SK-N-SH (cell line): Measurements from ENCODE around the gene CAMK2D. TPM values are rescaled to one million over a fixed set of nuclear protein-coding genes. Genes with fewer than 3 reads are reported as not detected.

Experiments used
- ELF1 ChIP-seq: IDR thresholded peaks from 2 replicates; pipeline ENCODE4 v1.4.0; 2012
- EP300 ChIP-seq, 2 experiments: IDR thresholded peaks; 2 replicates each; pipeline versions ENCODE4 v1.4.0 to v1.6.1; 2012; ENCODE audit warnings: borderline replicate concordance in 1 of 2, low read depth in 1 of 2, low read length in 1 of 2
- FOSL2 ChIP-seq: IDR thresholded peaks from 2 replicates; pipeline ENCODE4 v1.4.0; 2012; ENCODE audit warnings: low read depth, mild to moderate bottlenecking, moderate library complexity, borderline replicate concordance
- POLR2AphosphoS5 ChIP-seq: IDR thresholded peaks from 2 replicates; pipeline ENCODE4 v1.6.1; 2012; ENCODE audit warnings: low read depth, low read length
- RAD21 ChIP-seq: IDR thresholded peaks from 2 replicates; pipeline ENCODE4 v1.6.1; 2012; ENCODE audit warnings: mild to moderate bottlenecking, low read length
- REST ChIP-seq: IDR thresholded peaks from 2 replicates; pipeline ENCODE4 v1.6.1; 2012; ENCODE audit warnings: mild to moderate bottlenecking, low read depth, low read length, moderate library complexity
- RFX5 ChIP-seq: IDR thresholded peaks from 2 replicates; pipeline ENCODE4 v1.6.1; 2012; ENCODE audit warnings: mild to moderate bottlenecking, improper control_type of control experiment, low read length
- RXRA ChIP-seq: IDR thresholded peaks from 2 replicates; pipeline ENCODE4 v1.4.0; 2012; ENCODE audit warnings: low read depth, mild to moderate bottlenecking, borderline replicate concordance
- SIN3A ChIP-seq: IDR thresholded peaks from 2 replicates; pipeline ENCODE4 v1.6.1; 2012; ENCODE audit warnings: low read depth, mild to moderate bottlenecking, low read length, moderate library complexity, borderline replicate concordance
- SMC3 ChIP-seq: IDR thresholded peaks from 2 replicates; pipeline ENCODE4 v1.6.1; 2012; ENCODE audit warnings: low read depth, low read length, improper control_type of control experiment
- TAF1 ChIP-seq: IDR thresholded peaks from 2 replicates; pipeline ENCODE4 v1.6.1; 2012; ENCODE audit warnings: low read depth, mild to moderate bottlenecking, low read length, moderate library complexity, borderline replicate concordance
- TEAD4 ChIP-seq: IDR thresholded peaks from 2 replicates; pipeline ENCODE4 v1.4.0; 2012; ENCODE audit warnings: mild to moderate bottlenecking, borderline replicate concordance; ENCODE audit not compliant: insufficient read depth
- YY1 ChIP-seq: IDR thresholded peaks from 2 replicates; pipeline ENCODE4 v1.4.0; 2012; ENCODE audit warnings: low read depth, mild to moderate bottlenecking
- polyA plus RNA-seq, 3 experiments: library from polyadenylated mRNA; depleted of rRNA; stranded (reverse); fragments of >200 nt; gene quantifications; 2 replicates each; pipeline ENCODE4 v1.2.3, GENCODE V29; 2012
- TF ChIP-seq, protein P1 (sequence below): IDR thresholded peaks from 2 replicates; pipeline ENCODE4; 2012
- TF ChIP-seq, protein P2 (sequence below): IDR thresholded peaks from 2 replicates; pipeline ENCODE4 v1.4.0; 2012; ENCODE audit warnings: low read depth
- TF ChIP-seq, protein P3 (sequence below): IDR thresholded peaks from 2 replicates; pipeline ENCODE4 v1.4.0; 2012; ENCODE audit warnings: low read depth, borderline replicate concordance
- TF ChIP-seq, protein P4 (sequence below): fragments of 150-350 bp; IDR thresholded peaks from 2 replicates; pipeline ENCODE4 v1.6.1; 2016; ENCODE audit warnings: mild to moderate bottlenecking, low read depth, low read length

CAMK2D gene
- polyA plus RNA-seq, 1 of the 3 experiments (the other 2 are of a cell fraction) = 17.0 TPM

GRCh38 chr4:113699772-113700171 lies 61.8 kb downstream of the CAMK2D start (continued):
- TF ChIP-seq, protein P1, sequence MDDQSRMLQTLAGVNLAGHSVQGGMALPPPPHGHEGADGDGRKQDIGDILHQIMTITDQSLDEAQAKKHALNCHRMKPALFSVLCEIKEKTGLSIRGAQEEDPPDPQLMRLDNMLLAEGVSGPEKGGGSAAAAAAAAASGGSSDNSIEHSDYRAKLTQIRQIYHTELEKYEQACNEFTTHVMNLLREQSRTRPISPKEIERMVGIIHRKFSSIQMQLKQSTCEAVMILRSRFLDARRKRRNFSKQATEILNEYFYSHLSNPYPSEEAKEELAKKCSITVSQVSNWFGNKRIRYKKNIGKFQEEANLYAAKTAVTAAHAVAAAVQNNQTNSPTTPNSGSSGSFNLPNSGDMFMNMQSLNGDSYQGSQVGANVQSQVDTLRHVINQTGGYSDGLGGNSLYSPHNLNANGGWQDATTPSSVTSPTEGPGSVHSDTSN = peak; percentile 23; the same call in 1 of the 2 replicates
- TF ChIP-seq RXRA (no peak), FOSL2 (peak; percentile 61; the same call in 1 of the 2 replicates), SIN3A (no peak), RAD21 (no peak), SMC3 (no peak), POLR2AphosphoS5 (no peak), ELF1 (no peak), TAF1 (no peak), EP300 (IDR thresholded peaks at IDR 0.05; ENCODE audit: borderline replicate concordance in 1 of 2, low read depth in 1 of 2, low read length in 1 of 2) (peak in 1 of 2 experiments; percentile 19; a peak in 1 of 4 replicates), YY1 (no peak), TEAD4 (0 out of 2 replicates have a peak, but pooled peaks have one; percentile 20), REST (no peak), RFX5 (no peak)
- TF ChIP-seq, protein P2, sequence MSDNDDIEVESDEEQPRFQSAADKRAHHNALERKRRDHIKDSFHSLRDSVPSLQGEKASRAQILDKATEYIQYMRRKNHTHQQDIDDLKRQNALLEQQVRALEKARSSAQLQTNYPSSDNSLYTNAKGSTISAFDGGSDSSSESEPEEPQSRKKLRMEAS = no peak
- TF ChIP-seq, protein P3, sequence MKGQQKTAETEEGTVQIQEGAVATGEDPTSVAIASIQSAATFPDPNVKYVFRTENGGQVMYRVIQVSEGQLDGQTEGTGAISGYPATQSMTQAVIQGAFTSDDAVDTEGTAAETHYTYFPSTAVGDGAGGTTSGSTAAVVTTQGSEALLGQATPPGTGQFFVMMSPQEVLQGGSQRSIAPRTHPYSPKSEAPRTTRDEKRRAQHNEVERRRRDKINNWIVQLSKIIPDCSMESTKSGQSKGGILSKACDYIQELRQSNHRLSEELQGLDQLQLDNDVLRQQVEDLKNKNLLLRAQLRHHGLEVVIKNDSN = no peak
- TF ChIP-seq, protein P4, sequence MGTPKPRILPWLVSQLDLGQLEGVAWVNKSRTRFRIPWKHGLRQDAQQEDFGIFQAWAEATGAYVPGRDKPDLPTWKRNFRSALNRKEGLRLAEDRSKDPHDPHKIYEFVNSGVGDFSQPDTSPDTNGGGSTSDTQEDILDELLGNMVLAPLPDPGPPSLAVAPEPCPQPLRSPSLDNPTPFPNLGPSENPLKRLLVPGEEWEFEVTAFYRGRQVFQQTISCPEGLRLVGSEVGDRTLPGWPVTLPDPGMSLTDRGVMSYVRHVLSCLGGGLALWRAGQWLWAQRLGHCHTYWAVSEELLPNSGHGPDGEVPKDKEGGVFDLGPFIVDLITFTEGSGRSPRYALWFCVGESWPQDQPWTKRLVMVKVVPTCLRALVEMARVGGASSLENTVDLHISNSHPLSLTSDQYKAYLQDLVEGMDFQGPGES = no peak
